ENCODE results near the gene UFSP1.

DNA sequence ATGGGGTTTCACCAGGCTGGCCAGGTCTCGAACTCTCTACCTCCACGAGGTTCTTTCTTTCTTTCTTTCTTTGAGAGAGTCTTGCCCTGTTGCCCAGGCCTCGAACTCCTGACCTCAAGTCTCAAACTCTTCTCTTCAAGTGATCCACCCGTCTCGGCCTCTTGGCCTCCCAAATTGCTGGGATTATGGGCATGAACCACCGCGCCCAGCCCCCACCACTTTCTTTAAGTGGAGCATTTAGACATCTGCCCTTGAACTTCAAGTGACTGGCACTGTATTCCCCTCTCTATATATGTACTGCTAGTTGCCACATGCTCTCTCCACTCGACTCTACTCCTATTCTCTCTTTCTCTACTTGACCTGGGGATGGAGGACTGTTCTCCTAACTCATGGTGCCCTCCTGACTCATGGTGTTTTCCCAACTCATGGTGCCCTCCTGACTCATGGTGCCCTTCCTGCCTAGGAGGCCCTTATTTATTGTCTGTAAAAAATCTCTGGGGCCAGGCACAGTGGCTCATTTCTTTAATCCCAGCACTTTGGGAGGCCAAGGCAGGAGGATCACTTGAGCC is 25.4 kb upstream of the UFSP1 start:
- TF ChIP-seq, protein P1, sequence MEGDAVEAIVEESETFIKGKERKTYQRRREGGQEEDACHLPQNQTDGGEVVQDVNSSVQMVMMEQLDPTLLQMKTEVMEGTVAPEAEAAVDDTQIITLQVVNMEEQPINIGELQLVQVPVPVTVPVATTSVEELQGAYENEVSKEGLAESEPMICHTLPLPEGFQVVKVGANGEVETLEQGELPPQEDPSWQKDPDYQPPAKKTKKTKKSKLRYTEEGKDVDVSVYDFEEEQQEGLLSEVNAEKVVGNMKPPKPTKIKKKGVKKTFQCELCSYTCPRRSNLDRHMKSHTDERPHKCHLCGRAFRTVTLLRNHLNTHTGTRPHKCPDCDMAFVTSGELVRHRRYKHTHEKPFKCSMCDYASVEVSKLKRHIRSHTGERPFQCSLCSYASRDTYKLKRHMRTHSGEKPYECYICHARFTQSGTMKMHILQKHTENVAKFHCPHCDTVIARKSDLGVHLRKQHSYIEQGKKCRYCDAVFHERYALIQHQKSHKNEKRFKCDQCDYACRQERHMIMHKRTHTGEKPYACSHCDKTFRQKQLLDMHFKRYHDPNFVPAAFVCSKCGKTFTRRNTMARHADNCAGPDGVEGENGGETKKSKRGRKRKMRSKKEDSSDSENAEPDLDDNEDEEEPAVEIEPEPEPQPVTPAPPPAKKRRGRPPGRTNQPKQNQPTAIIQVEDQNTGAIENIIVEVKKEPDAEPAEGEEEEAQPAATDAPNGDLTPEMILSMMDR (IDR thresholded peaks at IDR 0.05; ENCODE audit: borderline replicate concordance, extremely low read depth, low read length, poor library complexity, severe bottlenecking), result no peak
- no peak for TF ChIP-seq EZH2 (IDR thresholded peaks at IDR 0.05; ENCODE audit: borderline replicate concordance, low read depth, low read length, severe bottlenecking)
